HG03108 (cell line): ENCODE data around the gene LITAFD.
"Not testable (repeated sequence)": the region's sequence is repeated elsewhere in the genome, so short reads cannot be mapped to it uniquely, and the experiment has no call there.

Experiments
- ATAC-seq: cut with Tn5 transposase; IDR thresholded peaks from one replicate; pipeline ENCODE4 v1.9.1; 2021; ENCODE audit warnings: moderate library complexity; ENCODE audit not compliant: unreplicated experiment

The LITAFD gene

GRCh38 chr16:8893976-8894690 is 12.0 kb downstream of the LITAFD start:
- no peak for ATAC-seq

- no peak for ATAC-seq
These were observed 12.7 kb downstream of the LITAFD start for GRCh38 chr16:8894736-8895334.

GRCh38 chr16:8898660-8899318 is 16.6 kb downstream of the LITAFD start:
- ATAC-seq, result no peak

DNA sequence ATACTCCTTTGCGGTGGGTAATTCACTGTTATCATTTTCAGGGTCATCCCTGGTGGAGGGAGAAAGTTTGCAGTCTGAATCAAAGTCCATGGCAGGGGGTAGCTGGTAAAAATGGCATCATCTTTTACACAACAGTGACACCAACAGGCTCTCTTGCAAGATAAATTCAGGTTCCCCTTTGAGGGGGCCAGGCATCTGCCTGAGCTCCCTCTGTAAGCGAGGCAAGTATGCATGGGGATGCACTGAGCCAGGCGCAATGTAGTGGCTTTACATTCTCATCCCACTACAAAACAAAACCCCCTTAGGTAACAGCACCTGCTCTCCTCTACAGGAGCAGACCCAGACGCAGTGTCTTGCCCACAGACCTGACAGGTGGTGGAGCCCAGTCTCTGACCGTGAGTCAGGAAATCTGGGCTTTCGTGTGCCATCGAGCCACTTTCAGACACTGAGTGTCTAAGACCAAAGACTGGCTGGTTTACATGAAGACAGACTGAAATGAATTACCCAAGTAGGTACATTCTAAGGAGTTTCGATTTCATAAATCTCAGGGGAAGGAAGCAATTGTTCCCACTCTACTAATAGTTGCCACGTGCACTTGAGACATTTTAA is 17.7 kb downstream of the LITAFD start:
- ATAC-seq, result no peak

GRCh38 chr16:8900343-8900742 is 18.2 kb downstream of the LITAFD start:
- ATAC-seq, result no peak

GRCh38 chr16:8901320-8901861 is 19.2 kb downstream of the LITAFD start:
- no peak for ATAC-seq

DNA sequence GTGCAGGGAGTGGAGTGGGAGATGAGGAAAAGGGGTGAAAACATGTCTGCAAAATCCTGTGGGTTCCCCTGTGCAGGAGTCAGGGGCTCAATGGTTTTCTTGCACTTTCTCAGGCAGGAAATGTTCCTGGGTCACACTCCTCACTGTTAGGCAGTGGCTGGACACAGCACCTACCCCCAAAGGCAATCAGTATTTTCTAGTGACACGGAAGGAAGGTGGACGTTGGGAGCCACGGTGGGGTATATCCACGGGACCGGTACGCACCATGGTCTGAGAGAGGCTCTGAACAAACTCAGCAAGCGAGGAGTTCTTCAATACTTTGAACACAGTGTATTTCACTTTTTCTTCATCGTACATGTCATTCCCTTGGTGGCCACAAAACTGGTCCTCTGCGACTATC is 20.9 kb downstream of the LITAFD start:
- no peak for ATAC-seq

DNA sequence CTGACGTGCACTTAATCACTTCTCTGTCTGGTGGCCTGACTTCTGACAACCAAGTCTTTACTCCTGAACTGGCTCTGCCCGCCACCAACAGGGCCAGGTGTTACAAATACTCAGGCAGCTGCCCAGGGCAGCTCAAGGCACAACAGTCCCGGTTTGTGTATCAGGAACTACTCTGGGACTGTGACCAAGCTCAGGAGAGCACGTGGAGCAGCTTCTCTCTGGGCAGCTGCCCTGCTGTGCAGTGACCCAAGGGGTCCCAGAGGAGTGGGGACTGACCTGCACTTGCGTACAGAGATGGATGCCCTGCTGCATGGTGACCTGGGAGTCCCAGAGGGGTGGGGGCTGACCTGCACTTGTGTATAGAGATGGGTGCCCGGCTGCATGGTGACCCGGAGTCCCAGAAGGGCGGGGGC is 21.9 kb downstream of the LITAFD start:
- ATAC-seq, result no peak

GRCh38 chr16:8905168-8905762 is 23.1 kb downstream of the LITAFD start:
- no peak for ATAC-seq

DNA sequence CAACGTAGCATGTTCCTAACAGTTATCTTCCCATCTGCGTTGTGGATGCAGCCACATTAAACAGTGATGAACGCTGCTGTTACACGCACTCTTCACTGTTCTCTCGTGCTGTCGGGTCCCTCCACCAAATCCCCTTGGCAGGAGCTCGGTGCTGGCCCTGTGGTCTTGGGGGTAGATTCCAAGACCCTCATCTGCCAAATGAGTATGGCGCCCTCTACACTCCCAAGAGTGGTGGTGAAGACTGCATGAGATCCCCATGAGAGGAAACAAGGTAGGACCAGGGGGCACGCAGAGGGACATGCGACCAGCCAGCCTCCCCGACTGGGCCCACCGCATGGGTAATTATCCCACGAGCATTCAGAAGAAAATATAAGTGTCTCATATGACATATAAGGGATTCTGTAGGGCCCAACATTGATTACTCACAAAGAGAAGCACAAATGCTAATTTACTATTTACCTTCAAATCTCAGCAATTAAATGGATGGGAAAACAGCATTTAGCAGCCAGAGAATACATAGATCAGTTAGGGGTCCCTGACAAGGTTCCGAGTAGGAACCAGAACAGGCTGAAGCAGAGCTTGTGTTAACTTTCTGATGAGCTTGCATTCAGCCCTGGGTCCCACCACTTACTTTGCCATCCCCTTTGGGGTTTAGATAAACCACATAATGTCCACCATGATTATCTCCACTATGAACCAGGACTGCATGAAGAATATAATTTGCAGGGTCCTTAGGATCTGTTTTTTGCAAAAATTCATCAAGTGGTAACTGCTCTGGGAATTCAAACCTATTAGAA is 23.8 kb downstream of the LITAFD start:
- no peak for ATAC-seq

DNA sequence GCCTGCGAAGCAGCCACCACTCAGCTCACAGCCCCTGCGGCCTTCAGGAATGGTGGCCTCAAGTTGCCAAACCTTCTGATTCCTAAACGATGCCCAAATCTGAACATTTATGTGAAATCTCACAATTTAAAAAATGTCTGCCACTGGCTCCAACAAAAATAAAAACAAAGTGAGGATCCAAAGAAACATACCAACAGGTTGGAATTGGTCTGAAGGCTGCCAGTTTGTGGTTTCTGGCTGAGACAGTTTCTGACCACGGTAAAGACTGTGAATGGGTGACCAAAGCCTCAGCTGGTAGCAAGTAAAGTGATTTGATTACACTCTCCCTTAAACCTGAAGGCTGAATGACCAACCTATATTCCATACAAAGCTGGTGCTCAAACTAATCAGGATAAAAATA is 24.9 kb downstream of the LITAFD start:
- ATAC-seq, result no peak

- ATAC-seq, result no peak
These were observed 26.8 kb downstream of the LITAFD start for GRCh38 chr16:8908810-8909468.

DNA sequence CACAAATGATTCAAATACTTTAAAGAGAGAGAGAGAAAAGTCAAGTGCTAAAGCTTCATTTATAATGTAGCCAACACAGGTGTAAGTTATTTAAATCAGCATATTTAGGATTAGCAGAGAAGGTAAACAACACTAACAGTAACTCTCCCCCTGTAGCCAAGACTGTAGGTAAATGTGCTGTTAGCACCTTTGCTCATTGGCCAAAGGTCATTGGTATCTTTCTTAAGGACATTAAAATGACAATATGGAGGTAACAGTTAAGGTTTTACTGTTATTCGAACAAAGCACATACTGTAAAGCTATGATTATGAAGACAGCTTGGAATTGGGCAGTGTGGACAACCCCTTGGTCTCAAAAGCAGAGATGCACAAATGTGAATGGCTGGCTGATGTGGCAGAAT is 28.7 kb downstream of the LITAFD start:
- no peak for ATAC-seq

GRCh38 chr16:8912793-8913192 is 30.6 kb downstream of the LITAFD start:
- ATAC-seq, result no peak

DNA sequence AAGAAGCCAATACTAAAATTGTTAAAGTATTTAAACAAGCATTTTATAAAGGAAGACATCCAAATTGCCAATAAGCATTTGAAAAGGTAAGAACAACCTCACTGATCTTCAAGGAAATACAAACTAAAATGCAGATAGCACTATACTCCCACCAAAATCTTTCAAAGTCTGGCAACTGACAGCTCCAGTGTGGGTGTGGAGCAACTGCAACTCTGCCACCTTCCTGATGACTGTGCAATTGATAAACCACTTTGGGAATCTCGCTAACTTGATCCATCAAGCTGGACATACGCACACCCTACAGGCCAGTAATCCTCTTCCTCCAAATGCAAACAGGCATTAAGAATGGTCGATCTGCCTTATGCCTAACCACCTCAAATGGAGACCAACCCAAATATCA is 31.9 kb downstream of the LITAFD start:
- ATAC-seq, result no peak

GRCh38 chr16:8915722-8916301 is 33.7 kb downstream of the LITAFD start:
- no peak for ATAC-seq

- no peak for ATAC-seq
These were observed 34.5 kb downstream of the LITAFD start for GRCh38 chr16:8916541-8917225.

GRCh38 chr16:8917336-8917735 is 35.2 kb downstream of the LITAFD start:
- not testable (repeated sequence) for ATAC-seq
